WTC11 (cell line): ENCODE measurements around the gene CARMIL1. TPM values are rescaled to one million over a fixed set of nuclear protein-coding genes. Genes with fewer than 3 reads are reported as not detected.
A peak's percentile ranks its signal among the peaks of the same experiment; 100 is the strongest.

ENCODE experiments used
- ATAC-seq: fragments of 200-7000 bp; cut with Tn5 transposase; 2 replicates; pipeline ENCODE4 v1.10.0; 2021; ENCODE audit warnings: mild to moderate bottlenecking, moderate library complexity
- CTCF ChIA-PET: fragments of 300-600 bp; sonication (Branson Sonifier 250); formaldehyde crosslinking; loops from one replicate; lab custom pipeline; 2021; ENCODE audit warnings: antibody characterized with exemption; lab: Charles Lee
- POLR2A ChIA-PET: fragments of 350-600 bp; sonication (Branson Sonifier 250); formaldehyde crosslinking; loops from one replicate; lab custom pipeline; 2021; ENCODE audit warnings: antibody characterized with exemption; lab: Charles Lee
- DNase-seq: peaks from one replicate; pipeline ENCODE4 v3.0.0; 2021; ENCODE audit warnings: low spot score
- H3K27ac Mint-ChIP-seq: 2 replicates; pipeline ENCODE4 v1.8.0; 2021; ENCODE audit warnings: mixed read lengths
- H3K27me3 Mint-ChIP-seq: 2 replicates; pipeline ENCODE4 v1.8.0; 2021; ENCODE audit warnings: low read depth, mild to moderate bottlenecking, moderate library complexity, mixed read lengths
- H3K36me3 Mint-ChIP-seq: 2 replicates; pipeline ENCODE4 v1.8.0; 2021; ENCODE audit warnings: mixed read lengths
- H3K4me1 Mint-ChIP-seq: 2 replicates; pipeline ENCODE4 v1.8.0; 2022; ENCODE audit warnings: mixed read lengths
- H3K4me3 Mint-ChIP-seq: 2 replicates; pipeline ENCODE4 v1.8.0; 2021; ENCODE audit warnings: mild to moderate bottlenecking, moderate library complexity, mixed read lengths
- H3K9me3 Mint-ChIP-seq: 2 replicates; pipeline ENCODE4 v1.8.0; 2021; ENCODE audit warnings: mixed read lengths
- AR ChIP-seq: fragments of 250-450 bp; sonication (Bioruptor Pico); IDR thresholded peaks from 2 replicates; pipeline ENCODE4 v1.9.0; 2021; ENCODE audit warnings: mild to moderate bottlenecking
- ARID4B ChIP-seq: sonication (generic); formaldehyde crosslinking; IDR thresholded peaks from 2 replicates; pipeline ENCODE4 v1.8.0; 2023; ENCODE audit warnings: missing genetic modification reagents, mild to moderate bottlenecking, borderline replicate concordance
- ATF3 ChIP-seq: sonication (generic); formaldehyde crosslinking; conservative IDR thresholded peaks from 2 replicates; pipeline ENCODE4 v1.8.1; 2022; ENCODE audit warnings: mild to moderate bottlenecking, missing genetic modification reagents
- CTCF ChIP-seq: fragments of 200-600 bp; IDR thresholded peaks from 2 replicates; pipeline ENCODE4 v1.8.0; 2022; ENCODE audit warnings: antibody characterized with exemption
- E2F1 ChIP-seq: sonication (generic); formaldehyde crosslinking; IDR thresholded peaks from 2 replicates; pipeline ENCODE4 v1.8.0; 2022; ENCODE audit warnings: mild to moderate bottlenecking, missing genetic modification reagents
- E2F5 ChIP-seq: sonication (generic); formaldehyde crosslinking; IDR thresholded peaks from 2 replicates; pipeline ENCODE4 v1.8.1; 2022; ENCODE audit warnings: mild to moderate bottlenecking, moderate library complexity, missing genetic modification reagents
- FOXK1 ChIP-seq: sonication (generic); formaldehyde crosslinking; IDR thresholded peaks from 2 replicates; pipeline ENCODE4 v1.8.0; 2022; ENCODE audit warnings: mild to moderate bottlenecking, moderate library complexity, missing genetic modification reagents
- FOXP1 ChIP-seq: sonication (generic); formaldehyde crosslinking; IDR thresholded peaks from 2 replicates; pipeline ENCODE4 v1.8.0; 2022; ENCODE audit warnings: missing genetic modification reagents, mild to moderate bottlenecking, moderate library complexity, borderline replicate concordance
- MXD4 ChIP-seq: fragments of 250-450 bp; sonication (Bioruptor Pico); IDR thresholded peaks from 2 replicates; pipeline ENCODE4 v1.8.0; 2021; ENCODE audit warnings: mild to moderate bottlenecking, moderate library complexity, borderline replicate concordance
- RORB ChIP-seq: fragments of 250-450 bp; sonication (Bioruptor Pico); IDR thresholded peaks from 2 replicates; pipeline ENCODE4 v1.9.0; 2021; ENCODE audit warnings: mild to moderate bottlenecking
- SMAD4 ChIP-seq: sonication (generic); formaldehyde crosslinking; IDR thresholded peaks from 2 replicates; pipeline ENCODE4 v1.8.0; 2022; ENCODE audit warnings: mild to moderate bottlenecking, missing genetic modification reagents
- SP1 ChIP-seq: sonication (generic); formaldehyde crosslinking; conservative IDR thresholded peaks from 2 replicates; pipeline ENCODE4 v1.8.1; 2022; ENCODE audit warnings: missing genetic modification reagents
- USF2 ChIP-seq: sonication (generic); formaldehyde crosslinking; IDR thresholded peaks from 2 replicates; pipeline ENCODE4 v1.8.1; 2023; ENCODE audit warnings: mild to moderate bottlenecking, missing genetic modification reagents, moderate library complexity
- ZBTB43 ChIP-seq: sonication (generic); formaldehyde crosslinking; IDR thresholded peaks from 2 replicates; pipeline ENCODE4 v1.8.1; 2023; ENCODE audit warnings: mild to moderate bottlenecking, missing genetic modification reagents
- ZNF219 ChIP-seq: sonication (generic); formaldehyde crosslinking; IDR thresholded peaks from 2 replicates; pipeline ENCODE4 v1.8.0; 2023; ENCODE audit warnings: missing genetic modification reagents, mild to moderate bottlenecking, borderline replicate concordance
- total RNA-seq: library from RNA; stranded (reverse); gene quantifications from 3 replicates; pipeline ENCODE4 v1.2.3, GENCODE V29; 2021

CARMIL1 gene
- total RNA-seq, 1 experiment from 2014 or later, result 36.2 TPM

GRCh38 chr6:25583099-25583498, 303.9 kb downstream of the CARMIL1 start:
- Mint-ChIP-seq H3K4me1 (no peaks in the 10 kb centered on the region), H3K27ac (no peak overlapping the region), H3K4me3 (no peak overlapping the region), H3K27me3 (no peaks in the 10 kb centered on the region), H3K36me3 (peaks cover 22% of the 10 kb centered on the region), H3K9me3 (no peaks in the 10 kb centered on the region)
- ChIA-PET POLR2A (no interaction called here), CTCF (interaction anchor here (0.8 to 1.6 kb wide), 2 partner anchors 8 to 27 kb away, joined by 4 to 6 read pairs; no protein-coding TSS in a partner anchor)
- ATAC-seq (no peak), DNase-seq (no peak)
- TF ChIP-seq AR (CRISPR knock-in tag) (no peak), ZBTB43 (no peak), FOXP1 (CRISPR knock-in tag) (no peak), USF2 (CRISPR knock-in tag) (peak; percentile 75), FOXK1 (CRISPR knock-in tag) (no peak), SP1 (CRISPR knock-in tag) (no peak)

- TF ChIP-seq MXD4 (CRISPR knock-in tag), result no peak
- TF ChIP-seq RORB, result no peak
- TF ChIP-seq E2F5 (CRISPR knock-in tag), result no peak
- no peak for TF ChIP-seq ZNF219 (CRISPR knock-in tag)
- no peak for TF ChIP-seq USF2 (CRISPR knock-in tag)
- TF ChIP-seq SMAD4 (CRISPR knock-in tag), result no peak
- no peak for TF ChIP-seq ATF3
- Mint-ChIP-seq H3K9me3 (0 out of 2 replicates have a peak, but pooled peaks cover under 1% of the 10 kb centered on the region), H3K27me3 (no peaks in the 10 kb centered on the region), H3K36me3 (peaks cover 26% of the 10 kb centered on the region), H3K4me3 (no peak overlapping the region), H3K27ac (no peak overlapping the region), H3K4me1 (no peaks in the 10 kb centered on the region)
- ChIA-PET POLR2A (no interaction called here), CTCF (interaction anchor here (0.8 kb wide), 1 partner anchor 8 kb away, joined by 6 read pairs; no protein-coding TSS in a partner anchor)
- no peak for ATAC-seq
- no peak for DNase-seq
Observed at GRCh38 chr6:25583906-25584305, 304.7 kb downstream of the CARMIL1 start.

- no peak for ATAC-seq
- POLR2A ChIA-PET, result no interaction called here
Observed at GRCh38 chr6:25585225-25585624, 306.1 kb downstream of the CARMIL1 start.

More at GRCh38 chr6:25585225-25585624, 306.1 kb downstream of the CARMIL1 start:
- CTCF ChIA-PET, result no interaction called here
- no peak for DNase-seq
- TF ChIP-seq E2F1, result no peak
- TF ChIP-seq CTCF, result no peak
- no peak for TF ChIP-seq ARID4B (CRISPR knock-in tag)
- TF ChIP-seq, all 79 proteins: peak for 0
- Mint-ChIP-seq H3K27me3 (no peaks in the 10 kb centered on the region), H3K27ac (no peak overlapping the region), H3K4me3 (no peak overlapping the region), H3K4me1 (no peaks in the 10 kb centered on the region), H3K36me3 (peaks cover 32% of the 10 kb centered on the region), H3K9me3 (peaks cover 8% of the 10 kb centered on the region; the same call in 1 of the 2 replicates)
